ENCODE results near the gene LPP. TPM values are rescaled to one million over a fixed set of nuclear protein-coding genes. Genes with fewer than 3 reads are reported as not detected.

LPP gene
- total and polyA plus RNA-seq, 2 of the 13 experiments (the other 11 are each of a cell fraction or from before 2014, with no cell fraction given): 19.2 to 29.9 TPM

DNA sequence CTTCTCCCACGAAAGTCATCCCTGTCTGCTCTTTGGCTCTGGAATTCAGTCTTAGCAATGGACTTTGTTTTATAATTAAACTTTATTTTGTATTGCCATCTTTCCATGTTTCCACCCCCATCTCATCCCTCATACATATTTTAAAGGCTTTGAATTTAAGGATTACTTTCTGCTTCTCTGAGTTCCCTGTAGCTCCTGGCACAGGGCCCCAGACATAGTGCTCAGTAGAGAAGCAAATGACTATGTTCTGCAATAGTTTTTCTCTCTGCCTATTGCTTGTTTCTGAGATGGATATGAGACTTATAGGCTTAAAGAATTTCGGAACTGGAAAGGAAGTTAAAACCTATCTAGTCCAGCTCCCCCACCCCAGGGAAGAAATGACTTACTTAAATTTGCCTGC lies 197.0 kb downstream of the LPP start:
- H3K27ac ChIP-seq (ENCODE audit: extremely low read length, insufficient read depth, low read length): no peak overlapping the region
- peaks cover 27% of the 10 kb centered on the region for H3K4me1 ChIP-seq (ENCODE audit: insufficient read depth, low read length)
- no peaks in the 10 kb centered on the region for H3K9me3 ChIP-seq (ENCODE audit: low read length)
- H3K27me3 ChIP-seq (ENCODE audit: control insufficient read depth in 1 of 2, insufficient read depth in 2 of 2, low read length in 2 of 2): no peaks in the 10 kb centered on the region
- WGBS (ENCODE audit: low lambda C conversion rate): 92% methylated on average over 2 of the region's 2 CpGs
- intact Hi-C loops (cut with micrococcal nuclease; ENCODE audit: unreplicated experiment) (no loop called here), in situ Hi-C loops (cut with HindIII; ENCODE audit: extremely low pct_ligation_motif_present, low pct_unique_long_range_greater_than_20kb) (no loop called here)
- POLR2A ChIA-PET: no interaction called here
- no TSS peak for BruUV-seq (replicated peaks)
- no peaks in the 10 kb centered on the region for H4K20me1 ChIP-seq (ENCODE audit: insufficient read depth, low read length)
- CTCF ChIA-PET (ENCODE audit: low intra/inter-chr PET ratio, low total read pairs): no interaction called here
- H3K4me2 ChIP-seq (ENCODE audit: low read depth, low read length): no peak overlapping the region
- H3K9ac ChIP-seq (ENCODE audit: insufficient read depth, low read depth, low read length): no peak overlapping the region
- peaks cover 2 to 5% of the 10 kb centered on the region in 2 experiments; a peak in 2 of 5 replicates for H3K36me3 ChIP-seq (replicated peaks in 1 of 2; ENCODE audit: control insufficient read depth in 1 of 2, insufficient read depth in 2 of 2, low read length in 2 of 2)
- ATAC-seq (no peak), DNase-seq (ENCODE audit: low spot score) (no peak), FAIRE-seq (no peak)
- TF ChIP-seq NFIC (IDR thresholded peaks at IDR 0.05; ENCODE audit: low read length) (no peak), NONO (IDR thresholded peaks at IDR 0.05) (no peak), NONO (CRISPR knock-in tag; conservative IDR thresholded peaks at IDR 0.05) (no peak), ZNF260 (CRISPR knock-in tag; IDR thresholded peaks at IDR 0.05; ENCODE audit: borderline replicate concordance, low read depth) (no peak), ZNF564 (CRISPR knock-in tag; IDR thresholded peaks at IDR 0.05) (no peak), ZNF335 (CRISPR knock-in tag; IDR thresholded peaks at IDR 0.05) (no peak), FOXA3 (CRISPR knock-in tag; IDR thresholded peaks at IDR 0.05) (no peak), PAX8 (CRISPR knock-in tag; IDR thresholded peaks at IDR 0.05; ENCODE audit: borderline replicate concordance) (no peak), KLF16 (CRISPR knock-in tag; IDR thresholded peaks at IDR 0.05) (no peak), SALL1 (CRISPR knock-in tag; IDR thresholded peaks at IDR 0.05) (no peak)
- TF ChIP-seq, protein P1, sequence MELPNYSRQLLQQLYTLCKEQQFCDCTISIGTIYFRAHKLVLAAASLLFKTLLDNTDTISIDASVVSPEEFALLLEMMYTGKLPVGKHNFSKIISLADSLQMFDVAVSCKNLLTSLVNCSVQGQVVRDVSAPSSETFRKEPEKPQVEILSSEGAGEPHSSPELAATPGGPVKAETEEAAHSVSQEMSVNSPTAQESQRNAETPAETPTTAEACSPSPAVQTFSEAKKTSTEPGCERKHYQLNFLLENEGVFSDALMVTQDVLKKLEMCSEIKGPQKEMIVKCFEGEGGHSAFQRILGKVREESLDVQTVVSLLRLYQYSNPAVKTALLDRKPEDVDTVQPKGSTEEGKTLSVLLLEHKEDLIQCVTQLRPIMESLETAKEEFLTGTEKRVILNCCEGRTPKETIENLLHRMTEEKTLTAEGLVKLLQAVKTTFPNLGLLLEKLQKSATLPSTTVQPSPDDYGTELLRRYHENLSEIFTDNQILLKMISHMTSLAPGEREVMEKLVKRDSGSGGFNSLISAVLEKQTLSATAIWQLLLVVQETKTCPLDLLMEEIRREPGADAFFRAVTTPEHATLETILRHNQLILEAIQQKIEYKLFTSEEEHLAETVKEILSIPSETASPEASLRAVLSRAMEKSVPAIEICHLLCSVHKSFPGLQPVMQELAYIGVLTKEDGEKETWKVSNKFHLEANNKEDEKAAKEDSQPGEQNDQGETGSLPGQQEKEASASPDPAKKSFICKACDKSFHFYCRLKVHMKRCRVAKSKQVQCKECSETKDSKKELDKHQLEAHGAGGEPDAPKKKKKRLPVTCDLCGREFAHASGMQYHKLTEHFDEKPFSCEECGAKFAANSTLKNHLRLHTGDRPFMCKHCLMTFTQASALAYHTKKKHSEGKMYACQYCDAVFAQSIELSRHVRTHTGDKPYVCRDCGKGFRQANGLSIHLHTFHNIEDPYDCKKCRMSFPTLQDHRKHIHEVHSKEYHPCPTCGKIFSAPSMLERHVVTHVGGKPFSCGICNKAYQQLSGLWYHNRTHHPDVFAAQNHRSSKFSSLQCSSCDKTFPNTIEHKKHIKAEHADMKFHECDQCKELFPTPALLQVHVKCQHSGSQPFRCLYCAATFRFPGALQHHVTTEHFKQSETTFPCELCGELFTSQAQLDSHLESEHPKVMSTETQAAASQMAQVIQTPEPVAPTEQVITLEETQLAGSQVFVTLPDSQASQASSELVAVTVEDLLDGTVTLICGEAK (IDR thresholded peaks at IDR 0.05): no peak
- TF ChIP-seq, protein P1 (CRISPR knock-in tag; IDR thresholded peaks at IDR 0.05): no peak
- TF ChIP-seq, protein P2, sequence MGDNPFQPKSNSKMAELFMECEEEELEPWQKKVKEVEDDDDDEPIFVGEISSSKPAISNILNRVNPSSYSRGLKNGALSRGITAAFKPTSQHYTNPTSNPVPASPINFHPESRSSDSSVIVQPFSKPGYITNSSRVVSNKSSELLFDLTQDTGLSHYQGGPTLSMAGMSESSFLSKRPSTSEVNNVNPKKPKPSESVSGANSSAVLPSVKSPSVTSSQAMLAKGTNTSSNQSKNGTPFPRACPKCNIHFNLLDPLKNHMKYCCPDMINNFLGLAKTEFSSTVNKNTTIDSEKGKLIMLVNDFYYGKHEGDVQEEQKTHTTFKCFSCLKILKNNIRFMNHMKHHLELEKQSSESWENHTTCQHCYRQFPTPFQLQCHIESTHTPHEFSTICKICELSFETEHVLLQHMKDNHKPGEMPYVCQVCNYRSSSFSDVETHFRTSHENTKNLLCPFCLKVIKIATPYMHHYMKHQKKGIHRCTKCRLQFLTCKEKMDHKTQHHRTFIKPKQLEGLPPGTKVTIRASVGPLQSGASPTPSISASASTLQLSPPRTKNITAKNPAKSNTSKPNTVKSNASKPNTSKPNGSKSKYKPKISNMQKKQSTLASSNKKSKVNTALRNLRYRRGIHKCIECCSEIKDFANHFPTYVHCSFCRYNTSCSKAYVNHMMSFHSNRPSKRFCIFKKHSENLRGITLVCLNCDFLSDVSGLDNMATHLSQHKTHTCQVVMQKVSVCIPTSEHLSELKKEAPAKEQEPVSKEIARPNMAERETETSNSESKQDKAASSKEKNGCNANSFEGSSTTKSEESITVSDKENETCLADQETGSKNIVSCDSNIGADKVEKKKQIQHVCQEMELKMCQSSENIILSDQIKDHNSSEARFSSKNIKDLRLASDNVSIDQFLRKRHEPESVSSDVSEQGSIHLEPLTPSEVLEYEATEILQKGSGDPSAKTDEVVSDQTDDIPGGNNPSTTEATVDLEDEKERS (CRISPR knock-in tag; IDR thresholded peaks at IDR 0.05): no peak
- H3K79me2 ChIP-seq (ENCODE audit: insufficient read depth, low read length): peaks cover 2% of the 10 kb centered on the region
- H2AFZ ChIP-seq (ENCODE audit: low read length): no peak overlapping the region
- H3K4me3 ChIP-seq (replicated peaks in 1 of 3; ENCODE audit: insufficient read depth in 1 of 3, low read depth in 2 of 3, low read length in 3 of 3): no peak overlapping the region
